Esophagus muscularis mucosa (tissue), 4 donors: ENCODE data around the gene AOC2.

ENCODE experiments used
- EP300 ChIP-seq: sonication (generic); formaldehyde crosslinking; IDR thresholded peaks from one replicate; pipeline ENCODE4 v1.6.1; 2017; ENCODE audit warnings: antibody characterized with exemption
- POLR2A ChIP-seq: fragments of 450-650 bp; IDR thresholded peaks from one replicate; pipeline ENCODE4 v1.6.1; 2017; ENCODE audit warnings: antibody characterized with exemption, moderate library complexity, mild to moderate bottlenecking, low read depth
- TF ChIP-seq, protein P1 (sequence below), 3 experiments: fragments of 200-600 bp in 2 of 3; fragments of 450-650 bp in 1 of 3; sonication (generic) in 2 of 3; IDR thresholded peaks; one replicate each; pipeline ENCODE4 v1.5.1; 2017 to 2019; ENCODE audit warnings: antibody characterized with exemption in 3 of 3, mild to moderate bottlenecking in 2 of 3, moderate library complexity in 1 of 3

GRCh38 chr17:42853597-42853967 lies 9.2 kb downstream of the AOC2 start:
- TF ChIP-seq, protein P1, sequence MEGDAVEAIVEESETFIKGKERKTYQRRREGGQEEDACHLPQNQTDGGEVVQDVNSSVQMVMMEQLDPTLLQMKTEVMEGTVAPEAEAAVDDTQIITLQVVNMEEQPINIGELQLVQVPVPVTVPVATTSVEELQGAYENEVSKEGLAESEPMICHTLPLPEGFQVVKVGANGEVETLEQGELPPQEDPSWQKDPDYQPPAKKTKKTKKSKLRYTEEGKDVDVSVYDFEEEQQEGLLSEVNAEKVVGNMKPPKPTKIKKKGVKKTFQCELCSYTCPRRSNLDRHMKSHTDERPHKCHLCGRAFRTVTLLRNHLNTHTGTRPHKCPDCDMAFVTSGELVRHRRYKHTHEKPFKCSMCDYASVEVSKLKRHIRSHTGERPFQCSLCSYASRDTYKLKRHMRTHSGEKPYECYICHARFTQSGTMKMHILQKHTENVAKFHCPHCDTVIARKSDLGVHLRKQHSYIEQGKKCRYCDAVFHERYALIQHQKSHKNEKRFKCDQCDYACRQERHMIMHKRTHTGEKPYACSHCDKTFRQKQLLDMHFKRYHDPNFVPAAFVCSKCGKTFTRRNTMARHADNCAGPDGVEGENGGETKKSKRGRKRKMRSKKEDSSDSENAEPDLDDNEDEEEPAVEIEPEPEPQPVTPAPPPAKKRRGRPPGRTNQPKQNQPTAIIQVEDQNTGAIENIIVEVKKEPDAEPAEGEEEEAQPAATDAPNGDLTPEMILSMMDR (IDR thresholded peaks at IDR 0.05) = no peak
- TF ChIP-seq EP300 (no peak), POLR2A (no peak)
